ENCODE measurements around the gene GALNS. TPM values are rescaled to one million over a fixed set of nuclear protein-coding genes. Genes with fewer than 3 reads are reported as not detected.
A peak's percentile ranks its signal among the peaks of the same experiment; 100 is the strongest.

GALNS gene
- polyA plus RNA-seq, 2 of the 4 experiments (the other 2 are of a cell fraction), result 7.0 to 31.2 TPM

GRCh38 chr16:88774544-88775393, 82.0 kb downstream of the GALNS start:
- CTCF ChIA-PET, result interaction anchor here (0.7 to 31.8 kb wide), 7 partner anchors 7 to 785 kb away, joined by 3 to 596 read pairs (median 3); partner anchors contain the start of gene PIEZO1
- H3K4me1 ChIP-seq, result peaks cover 37% of the 10 kb centered on the region

GRCh38 chr16:88773812-88774291, 82.9 kb downstream of the GALNS start:
- H3K27ac ChIP-seq, result no peak overlapping the region
- no peak for TF ChIP-seq CHD4 (IDR thresholded peaks at IDR 0.05; ENCODE audit: borderline replicate concordance)
- no peak for TF ChIP-seq HOXA7 (CRISPR knock-in tag; IDR thresholded peaks at IDR 0.05)
- no peak for TF ChIP-seq EHF (CRISPR knock-in tag; IDR thresholded peaks at IDR 0.05)
- no peak for TF ChIP-seq NFE2L2 (conservative IDR thresholded peaks at IDR 0.05; ENCODE audit: low read length)
- TF ChIP-seq RARB (CRISPR knock-in tag; IDR thresholded peaks at IDR 0.05), result no peak
- TF ChIP-seq BCL3 (IDR thresholded peaks at IDR 0.05), result no peak
- TF ChIP-seq CHD2 (IDR thresholded peaks at IDR 0.05; ENCODE audit: low read length, partially characterized antibody), result no peak
- TF ChIP-seq HOXB13 (CRISPR knock-in tag; IDR thresholded peaks at IDR 0.05; ENCODE audit: low read depth), result no peak
- TF ChIP-seq MAX (IDR thresholded peaks at IDR 0.05), result no peak
- TF ChIP-seq JUNB (IDR thresholded peaks at IDR 0.05), result no peak
- TF ChIP-seq FOSB (CRISPR knock-in tag; IDR thresholded peaks at IDR 0.05), result no peak
- no peak for TF ChIP-seq E2F6 (IDR thresholded peaks at IDR 0.05; ENCODE audit: borderline replicate concordance, low read depth)
- TF ChIP-seq TP53 (CRISPR knock-in tag; IDR thresholded peaks at IDR 0.05), result no peak
- TF ChIP-seq EP300 (IDR thresholded peaks at IDR 0.05), result no peak
- TF ChIP-seq POLR2A (IDR thresholded peaks at IDR 0.05; ENCODE audit: low read length), result no peak
- no peak for TF ChIP-seq ELK1 (IDR thresholded peaks at IDR 0.05; ENCODE audit: low read depth, low read length)
- TF ChIP-seq RFX5 (IDR thresholded peaks at IDR 0.05), result no peak
- CTCF ChIA-PET, result interaction anchor here (0.7 to 31.8 kb wide), 7 partner anchors 8 to 786 kb away, joined by 3 to 596 read pairs (median 3); partner anchors contain the start of gene PIEZO1
- H3K9me3 ChIP-seq, result no peaks in the 10 kb centered on the region
- FAIRE-seq (no peak), DNase-seq (ENCODE audit: low read depth in 1 of 2, low spot score in 1 of 2) (no peak), ATAC-seq (peak in 1 of 2 experiments; percentile 13; a peak in 2 of 6 replicates)
- no peak overlapping the region for H3K4me3 ChIP-seq
- peaks cover 44% of the 10 kb centered on the region for H3K4me1 ChIP-seq
- POLR2A ChIA-PET, result no interaction called here
- 69% methylated on average over 12 of the region's 12 CpGs for WGBS (ENCODE audit: missing lambda C conversion rate)
- H3K4me2 ChIP-seq, result no peak overlapping the region

More at GRCh38 chr16:88774544-88775393, 82.0 kb downstream of the GALNS start:
- ATAC-seq, result no peak
- H3K27ac ChIP-seq, result no peak overlapping the region
- no peaks in the 10 kb centered on the region for H3K9me3 ChIP-seq
- no peak for FAIRE-seq
- WGBS (ENCODE audit: missing lambda C conversion rate), result 91% methylated on average over 32 of the region's 32 CpGs
- H3K4me3 ChIP-seq, result no peak overlapping the region
- no peak for DNase-seq (ENCODE audit: low read depth in 1 of 2, low spot score in 1 of 2)
- TF ChIP-seq TFCP2L1 (CRISPR knock-in tag; IDR thresholded peaks at IDR 0.05), result no peak
- no peak for TF ChIP-seq CHD2 (IDR thresholded peaks at IDR 0.05; ENCODE audit: low read length, partially characterized antibody)
- TF ChIP-seq HEYL (CRISPR knock-in tag; IDR thresholded peaks at IDR 0.05), result no peak
- no peak for TF ChIP-seq ZFP36 (IDR thresholded peaks at IDR 0.05; ENCODE audit: borderline replicate concordance, partially characterized antibody)
- no peak for TF ChIP-seq NPAS2 (CRISPR knock-in tag; IDR thresholded peaks at IDR 0.05; ENCODE audit: borderline replicate concordance)
- TF ChIP-seq SMC3 (IDR thresholded peaks at IDR 0.05), result no peak
- H3K4me2 ChIP-seq, result no peak overlapping the region
- POLR2A ChIA-PET, result no interaction called here
